NCI-H510A treated with DMSO at 0.1 percent for 48 hours (cell line): ENCODE measurements around the gene OSTF1.

ENCODE experiments used
- DNase-seq: peaks from one replicate; lab custom pipeline; 2025; lab: John Stamatoyannopoulos, UW

The OSTF1 gene, protein sequence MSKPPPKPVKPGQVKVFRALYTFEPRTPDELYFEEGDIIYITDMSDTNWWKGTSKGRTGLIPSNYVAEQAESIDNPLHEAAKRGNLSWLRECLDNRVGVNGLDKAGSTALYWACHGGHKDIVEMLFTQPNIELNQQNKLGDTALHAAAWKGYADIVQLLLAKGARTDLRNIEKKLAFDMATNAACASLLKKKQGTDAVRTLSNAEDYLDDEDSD

DNA sequence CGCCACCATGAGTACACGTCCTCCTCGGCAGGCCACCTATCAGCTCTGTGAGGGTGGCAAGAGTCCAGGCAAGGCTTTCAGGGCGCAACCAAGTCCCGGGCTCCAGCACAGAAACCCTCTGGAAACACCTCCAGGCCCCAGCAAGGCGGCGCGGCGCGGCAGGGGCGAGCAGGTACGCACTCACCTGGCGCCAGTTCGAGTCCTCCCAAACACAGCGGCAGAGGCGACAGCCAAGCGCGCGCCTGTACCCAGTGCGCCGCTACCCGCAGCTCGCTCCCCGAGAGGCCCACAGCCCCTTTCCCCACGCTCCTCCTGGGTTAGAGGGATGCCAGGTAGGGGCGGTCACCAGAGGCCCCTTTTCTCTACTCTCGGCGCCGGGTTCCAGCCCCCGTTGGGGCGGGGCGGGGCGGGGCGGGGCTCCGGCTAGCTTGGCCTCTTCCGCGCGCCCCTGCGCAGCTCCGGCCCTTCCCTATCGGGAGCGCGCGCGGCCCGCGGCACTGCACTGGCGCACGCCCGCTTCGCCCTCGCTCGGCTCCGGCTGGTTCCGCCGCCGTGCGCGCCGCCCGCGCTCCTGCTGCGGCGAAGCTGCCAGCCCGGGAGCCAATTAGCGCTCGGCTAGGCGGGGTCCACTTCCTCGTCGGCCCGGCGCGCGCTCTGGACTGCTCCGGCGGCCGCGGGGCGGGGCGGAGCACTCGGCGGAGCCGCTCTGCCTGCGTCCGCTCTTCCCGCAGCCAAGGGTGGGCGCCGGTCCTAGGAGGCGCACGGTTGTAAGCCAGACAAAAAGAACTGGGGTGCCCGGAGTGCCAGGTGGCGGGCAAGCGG, at the start of gene OSTF1, which contains the start of gene NMRK1:
TSS of gene OSTF1 (plus strand) at position 691 of the 822 bp plus-strand sequence. CDS start 179 bp downstream, outside the sequence.
TSS of gene NMRK1 (minus strand) at position 332 of the 822 bp plus-strand sequence. CDS start 5,040 bp downstream, outside the sequence.
- peak; percentile 96 for DNase-seq

DNA sequence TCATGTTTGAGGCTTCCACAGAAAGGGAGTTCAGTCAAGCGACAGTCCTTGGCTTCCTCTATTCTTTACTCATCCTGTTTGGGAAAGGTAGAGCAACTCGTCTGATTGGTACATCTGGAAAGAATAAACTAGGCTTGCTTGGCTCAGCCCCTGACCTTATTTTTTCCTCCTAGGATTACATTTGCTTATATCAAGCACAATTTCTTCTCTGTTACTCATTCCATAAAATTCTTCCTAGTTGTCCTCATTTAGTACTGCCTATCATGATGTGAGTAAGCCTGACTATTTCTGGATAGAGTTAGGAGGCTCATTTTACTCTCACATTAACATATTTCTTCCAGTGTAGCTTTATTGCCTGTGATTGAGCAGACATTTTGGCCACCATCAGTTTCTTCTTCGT, 49.3 kb upstream of the OSTF1 start:
- no peak for DNase-seq

DNA sequence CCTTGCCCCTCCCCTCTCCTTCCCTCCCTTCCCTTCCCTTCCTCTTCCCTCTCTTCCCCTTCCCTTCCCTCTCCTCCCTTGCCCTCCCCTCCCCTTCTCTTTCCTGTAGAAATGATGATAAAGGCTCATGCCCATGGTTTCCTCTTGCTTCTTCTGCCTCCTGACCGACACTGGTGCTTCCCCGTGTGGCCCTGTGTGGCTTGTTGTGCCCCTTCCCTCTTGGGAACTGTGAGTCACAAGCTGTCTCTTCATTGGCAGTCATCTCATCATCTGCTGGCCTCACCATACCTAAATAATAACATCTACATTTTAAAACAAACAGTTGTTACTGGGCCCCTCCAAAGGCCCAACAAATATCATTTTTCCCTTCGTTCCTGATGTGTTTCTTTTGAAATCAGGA, 48.5 kb upstream of the OSTF1 start:
- no peak for DNase-seq

DNA sequence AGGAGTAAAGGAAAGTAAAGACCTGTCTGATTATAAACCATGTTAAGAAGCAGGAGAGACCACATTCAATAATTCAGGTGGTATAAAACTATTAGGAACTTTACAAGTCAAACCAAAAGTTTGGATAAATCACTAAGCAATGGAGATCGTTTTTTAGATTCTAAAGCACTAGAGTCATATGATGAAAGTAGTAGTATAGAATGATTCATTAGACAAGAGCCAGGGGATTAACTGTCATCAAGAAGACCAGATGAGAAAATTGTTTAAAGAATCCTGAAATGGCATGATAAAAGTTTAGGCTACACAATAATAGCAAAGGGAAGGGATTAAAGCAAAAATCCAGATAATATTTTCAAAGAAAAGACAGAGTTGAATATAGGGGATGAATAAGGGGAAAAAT, 47.3 kb upstream of the OSTF1 start:
- no peak for DNase-seq

DNA sequence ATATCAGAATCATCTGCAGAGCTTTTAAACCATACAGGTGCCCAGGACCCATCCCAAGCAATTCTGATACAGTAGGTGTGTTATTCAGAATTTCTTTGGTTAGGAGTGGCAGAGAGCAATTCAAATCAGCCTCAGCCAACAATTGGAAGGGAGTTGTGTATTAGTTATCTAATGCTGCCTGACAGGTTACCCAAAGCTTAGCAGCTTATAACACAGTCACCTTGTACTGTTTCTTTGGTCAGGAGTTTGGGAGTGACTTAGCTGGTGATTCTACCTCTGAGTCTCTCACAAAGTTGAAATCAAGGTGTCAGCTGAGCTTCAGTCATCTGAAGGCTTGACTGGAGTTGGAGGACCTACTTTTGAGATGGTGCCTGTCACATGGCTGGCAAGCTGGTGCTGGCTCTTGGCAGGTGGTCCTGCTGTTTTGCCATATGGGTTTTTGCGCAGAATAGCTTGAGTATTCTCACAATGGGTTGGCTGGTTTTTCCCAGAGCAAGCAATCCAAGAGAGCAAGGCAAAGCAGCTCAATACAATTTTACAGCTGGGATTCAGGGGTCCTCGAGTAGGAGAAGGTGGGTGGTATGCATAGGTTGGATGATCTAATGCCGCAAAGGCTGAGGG, 41.5 kb upstream of the OSTF1 start:
- no peak for DNase-seq

DNA sequence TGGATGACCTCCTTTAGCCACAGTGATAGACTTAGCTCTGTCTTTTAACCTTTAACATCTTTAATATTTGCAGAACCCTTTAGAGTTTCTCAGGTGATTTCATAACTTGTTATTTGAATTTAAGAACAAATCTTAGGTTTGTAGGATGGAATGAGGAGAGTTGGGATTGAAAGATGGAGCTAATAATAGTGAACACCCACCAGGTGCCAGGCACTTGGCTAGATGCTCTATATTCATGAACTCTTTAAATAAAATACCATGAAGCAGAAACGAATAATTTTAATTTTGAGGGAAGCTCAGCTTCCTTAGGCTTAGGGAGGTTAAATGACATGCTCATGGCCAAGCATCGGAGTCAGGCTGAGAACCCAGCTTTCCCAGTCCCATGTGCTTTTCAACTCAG, 40.8 kb upstream of the OSTF1 start:
- DNase-seq: no peak

DNA sequence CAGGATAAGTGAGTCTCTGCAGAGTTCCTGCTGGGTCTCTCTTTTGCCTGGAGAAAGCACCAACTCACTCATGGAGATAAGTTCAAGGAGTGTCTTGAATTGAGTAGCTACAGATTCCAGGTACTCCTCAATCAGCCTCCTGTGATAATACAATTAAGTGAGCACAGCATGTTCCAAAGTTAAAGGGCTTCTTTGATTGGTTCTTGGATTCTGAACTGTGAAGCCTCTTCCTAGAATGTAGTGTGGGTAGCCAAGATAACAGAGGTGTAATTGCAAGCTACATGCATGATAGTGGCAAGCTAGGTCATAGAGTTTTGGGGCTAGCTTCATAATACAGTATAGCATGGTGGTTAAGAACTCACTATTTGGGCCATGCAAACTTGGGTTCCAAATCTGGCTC, 37.0 kb upstream of the OSTF1 start:
- DNase-seq: no peak

DNA sequence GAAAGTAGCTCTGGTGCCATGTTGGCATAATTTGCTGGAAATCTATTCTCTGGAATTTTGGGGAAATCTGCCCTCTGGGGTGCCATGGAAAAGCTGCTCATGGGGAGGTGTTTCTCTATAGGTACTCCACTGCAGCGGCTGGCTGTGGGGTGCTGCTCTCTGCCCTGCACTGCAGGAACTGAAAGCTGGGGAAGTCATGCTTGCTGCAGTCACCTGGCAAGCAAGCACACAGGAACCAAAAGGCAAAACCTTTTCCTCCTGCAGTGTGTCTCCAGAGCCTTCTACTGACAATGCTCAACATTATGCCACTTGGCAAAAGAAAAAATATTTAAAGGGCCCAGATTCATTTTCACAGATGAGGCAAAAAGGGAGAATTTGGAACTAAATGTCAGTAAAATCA, 34.4 kb upstream of the OSTF1 start:
- DNase-seq: no peak

DNA sequence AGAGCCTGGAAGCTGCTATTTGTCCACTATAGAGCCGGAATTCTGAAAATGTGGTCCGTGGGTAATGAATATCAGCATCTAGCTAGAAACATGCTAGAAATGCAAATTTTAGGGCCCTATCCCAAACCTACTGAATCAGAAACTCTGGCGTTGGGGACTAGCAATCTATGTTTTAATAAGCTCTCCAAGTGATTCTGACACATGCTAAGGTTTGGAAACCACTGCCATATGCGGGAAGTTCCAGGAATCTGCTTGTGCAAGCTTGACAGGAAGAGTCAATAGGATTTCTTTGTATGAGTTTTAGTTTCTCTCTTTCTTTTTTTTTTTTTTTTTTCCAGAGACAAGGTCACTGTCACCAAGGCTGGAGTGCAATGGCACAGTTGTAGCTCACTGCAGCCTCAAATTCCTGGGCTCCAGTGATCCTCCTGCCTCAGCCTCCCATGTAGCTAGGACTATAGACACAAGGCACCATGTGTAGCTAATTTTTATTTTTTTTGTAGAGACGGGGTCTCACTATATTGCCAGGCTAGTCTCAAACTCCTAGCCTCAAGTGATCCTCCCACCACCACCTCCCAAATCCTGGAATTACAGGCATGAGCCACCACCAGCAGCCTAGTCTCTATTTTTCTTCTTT, 33.8 kb upstream of the OSTF1 start:
- DNase-seq: no peak

DNA sequence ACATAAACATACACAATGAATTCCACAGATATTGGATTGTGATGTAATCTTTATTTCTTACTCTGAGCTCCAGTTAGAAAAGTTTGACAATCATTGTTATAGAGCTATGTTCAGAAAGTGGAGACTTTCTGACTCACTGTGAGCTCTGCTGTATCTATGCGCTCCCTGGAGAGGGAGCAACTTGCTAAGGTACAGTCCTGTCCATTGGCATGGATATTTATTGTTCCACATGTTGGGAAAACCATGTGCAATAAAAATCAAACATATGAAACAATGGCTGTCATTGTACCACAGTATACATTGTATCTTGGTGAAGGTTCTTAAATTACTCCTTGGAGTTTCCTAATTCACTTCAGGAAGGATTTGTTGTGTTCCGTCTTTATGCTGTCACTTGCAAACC, 27.1 kb upstream of the OSTF1 start:
- DNase-seq: no peak

DNA sequence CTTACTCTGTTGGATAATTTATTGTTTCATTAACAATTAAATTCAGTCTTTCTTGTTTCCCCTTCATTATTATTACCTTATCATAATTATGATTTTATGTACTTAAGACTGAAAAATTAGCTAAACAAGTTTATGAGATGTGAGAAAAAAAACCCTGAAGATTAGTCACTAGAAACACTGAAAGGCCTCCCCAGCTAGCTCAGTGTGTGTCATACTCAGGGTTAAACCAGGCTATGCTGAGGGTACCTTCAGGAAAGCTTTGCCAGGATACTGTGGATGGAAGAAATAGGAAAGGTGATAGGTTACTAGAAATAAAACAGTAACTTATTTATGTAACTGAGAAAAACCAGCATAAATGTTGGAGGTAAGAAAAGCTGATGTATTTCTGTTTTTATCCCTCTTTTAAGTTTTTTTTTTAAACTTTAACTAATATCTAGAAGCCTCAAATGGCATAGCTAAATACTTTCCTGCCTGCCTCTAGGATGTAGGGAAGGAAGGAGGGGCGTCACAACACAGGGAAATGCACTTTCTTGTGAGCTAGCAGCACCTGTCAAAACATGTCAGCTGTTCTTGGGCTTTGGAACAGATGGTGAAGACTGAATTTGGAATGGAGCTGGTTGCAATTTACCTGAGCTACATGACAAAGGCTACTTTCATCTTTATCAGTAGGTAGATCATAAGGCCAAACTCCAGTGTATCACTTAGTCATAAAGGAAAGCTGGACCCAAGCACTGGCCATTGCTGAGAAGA, 24.6 kb upstream of the OSTF1 start:
- no peak for DNase-seq

DNA sequence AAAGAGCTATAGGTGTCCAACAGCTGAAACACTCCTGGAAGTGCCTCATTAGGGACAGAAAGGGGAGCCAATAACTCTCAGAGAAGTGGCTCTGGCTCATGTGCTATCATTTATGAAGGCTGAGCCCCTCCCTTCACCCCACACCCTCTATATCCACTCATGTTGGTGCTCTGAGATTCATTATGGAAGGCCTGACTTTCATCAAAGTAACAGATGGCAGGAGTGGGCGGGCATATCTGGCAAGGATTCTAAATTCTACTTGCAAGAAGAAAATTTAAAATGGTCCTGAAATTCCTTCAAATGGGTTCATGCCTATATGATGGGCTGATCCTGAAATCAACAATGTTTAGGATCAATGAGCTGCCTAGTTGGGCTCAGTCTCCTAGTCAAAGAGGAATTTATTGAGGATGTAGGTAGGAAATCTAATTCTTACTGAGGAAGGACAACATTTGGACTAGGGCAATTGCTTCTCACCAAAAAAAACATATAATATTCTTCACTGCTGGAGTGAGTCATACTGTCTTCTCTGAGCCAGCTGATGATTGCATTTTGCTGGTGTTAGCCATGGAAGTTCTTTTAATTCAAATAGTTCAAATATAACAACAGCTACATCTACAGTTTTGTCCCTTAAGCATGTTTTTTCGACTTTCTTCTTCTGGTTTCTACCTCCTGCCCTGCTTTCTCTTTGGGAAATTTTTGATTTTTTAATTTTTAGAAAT, 23.8 kb upstream of the OSTF1 start:
- DNase-seq: no peak

DNA sequence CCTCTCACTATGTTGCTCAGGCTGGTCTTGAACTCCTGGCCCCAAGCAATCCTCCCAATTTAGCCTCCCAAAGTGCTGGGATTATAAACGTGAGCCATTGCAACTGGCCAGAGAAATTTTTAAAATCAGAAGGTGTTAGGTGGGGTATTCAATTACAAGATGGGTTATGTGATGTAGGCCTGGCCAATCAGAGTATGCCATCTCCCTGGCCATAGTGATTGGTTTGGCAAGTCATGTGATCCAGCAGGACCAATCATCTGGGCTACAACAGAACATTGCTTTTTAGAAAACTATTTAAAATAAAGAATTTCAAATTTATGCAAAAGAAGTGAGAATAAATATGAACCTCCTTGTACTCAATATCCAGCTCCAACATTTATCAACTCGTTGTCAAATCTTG, 22.8 kb upstream of the OSTF1 start:
- DNase-seq: no peak

DNA sequence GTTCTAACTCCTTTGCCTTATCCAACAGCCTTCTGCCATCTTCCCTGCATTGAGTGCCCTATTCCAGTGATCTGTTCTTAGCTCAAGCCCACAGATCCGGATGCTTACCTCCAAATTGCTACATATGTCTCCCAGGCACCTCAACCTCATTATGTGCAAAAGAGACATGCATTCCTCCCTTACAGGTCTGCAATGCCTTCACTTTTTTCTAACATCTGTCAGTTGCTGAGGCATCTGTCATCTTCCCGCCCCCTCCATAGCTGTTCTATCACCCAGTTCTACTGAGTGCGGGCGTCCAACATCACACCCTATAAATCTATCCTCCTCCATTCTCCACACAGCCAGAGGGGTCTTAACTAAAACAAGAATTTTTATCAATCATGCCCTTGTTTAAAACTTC, 20.4 kb upstream of the OSTF1 start:
- DNase-seq: no peak

DNA sequence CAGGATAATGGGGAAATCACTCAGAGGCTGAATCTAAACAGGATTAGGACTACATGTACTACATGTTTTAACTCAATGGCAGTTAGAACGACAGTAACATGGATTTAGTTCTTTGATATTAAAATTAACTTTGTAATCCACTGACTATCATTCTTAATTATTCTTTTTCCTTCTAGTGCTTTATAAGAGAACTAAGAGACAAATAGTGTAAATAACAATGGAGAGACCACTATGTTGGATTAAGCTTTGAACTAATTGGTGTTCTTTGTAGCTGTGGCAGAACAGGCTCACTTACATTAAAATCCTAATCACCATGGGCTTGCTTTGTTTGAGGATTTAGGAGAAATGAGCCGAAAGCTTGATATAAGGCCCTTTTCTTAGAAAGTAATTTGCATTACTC, 19.1 kb upstream of the OSTF1 start:
- DNase-seq: no peak

DNA sequence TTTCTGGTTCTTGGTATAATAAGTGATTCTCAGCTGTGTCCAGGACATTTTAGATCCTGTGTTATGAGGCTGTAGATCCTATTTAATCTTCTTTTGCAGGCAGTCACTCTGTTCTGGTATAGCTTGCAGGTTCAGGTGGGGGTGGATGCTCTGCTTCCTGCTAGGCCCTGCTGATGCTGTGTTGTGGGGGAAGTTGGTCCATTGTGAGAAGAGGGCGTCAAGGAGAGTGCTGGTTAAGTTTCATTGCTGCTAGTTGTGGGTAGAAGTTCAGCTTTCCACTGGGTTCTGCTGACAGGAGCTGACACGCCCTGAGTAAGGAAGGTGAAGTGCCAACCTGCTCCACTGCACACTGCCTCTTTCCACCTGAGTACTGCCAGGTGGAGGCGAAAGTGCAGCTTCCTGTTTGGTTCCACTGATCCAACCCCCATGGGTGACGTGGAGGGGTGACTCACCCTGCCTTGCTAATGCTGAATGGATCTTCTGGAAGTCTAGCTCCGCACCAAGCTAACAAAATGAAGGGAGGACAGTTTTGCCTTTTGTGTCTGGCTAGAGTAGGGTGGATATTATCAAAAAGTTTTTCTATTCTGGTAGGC, 16.7 kb upstream of the OSTF1 start:
- peak; percentile 73 for DNase-seq

DNA sequence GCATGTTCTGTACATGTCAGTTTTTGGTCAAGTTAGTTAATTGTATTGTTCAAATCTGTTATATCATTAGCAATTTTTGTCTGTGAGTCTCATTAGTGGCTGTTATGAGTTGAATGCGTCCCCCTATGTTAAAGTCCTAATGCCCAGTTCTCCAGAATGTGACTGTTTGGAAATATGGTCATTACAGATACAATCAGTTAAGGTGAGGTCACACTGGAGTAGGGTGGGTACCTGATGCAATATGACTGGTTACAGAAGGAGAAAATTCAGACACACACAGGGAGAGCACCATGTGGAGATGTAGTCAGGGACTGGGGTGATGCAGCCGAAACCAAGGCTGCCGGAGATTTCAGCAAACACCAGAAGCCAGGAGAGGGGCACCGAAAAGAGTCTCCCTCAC, 15.4 kb upstream of the OSTF1 start:
- no peak for DNase-seq

DNA sequence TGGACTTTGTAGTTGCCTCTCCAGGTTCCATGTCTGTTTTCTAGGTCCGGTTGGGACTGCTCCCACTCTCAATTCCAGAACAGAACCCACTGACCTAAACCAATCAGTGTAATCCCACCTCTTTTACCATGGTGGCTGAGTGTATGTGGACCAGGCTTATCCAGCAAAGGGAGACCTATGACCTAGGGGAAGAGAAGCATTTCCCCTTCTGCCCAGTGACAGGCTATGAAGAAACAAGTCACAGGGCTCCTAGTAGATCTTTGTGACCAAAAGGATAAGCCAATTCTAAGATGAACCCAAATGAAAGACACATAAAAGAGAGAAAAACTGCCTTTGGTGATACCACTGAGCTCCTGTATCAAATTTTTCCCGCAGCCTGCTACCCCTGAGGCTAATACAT, 6.7 kb upstream of the OSTF1 start:
- DNase-seq: no peak

DNA sequence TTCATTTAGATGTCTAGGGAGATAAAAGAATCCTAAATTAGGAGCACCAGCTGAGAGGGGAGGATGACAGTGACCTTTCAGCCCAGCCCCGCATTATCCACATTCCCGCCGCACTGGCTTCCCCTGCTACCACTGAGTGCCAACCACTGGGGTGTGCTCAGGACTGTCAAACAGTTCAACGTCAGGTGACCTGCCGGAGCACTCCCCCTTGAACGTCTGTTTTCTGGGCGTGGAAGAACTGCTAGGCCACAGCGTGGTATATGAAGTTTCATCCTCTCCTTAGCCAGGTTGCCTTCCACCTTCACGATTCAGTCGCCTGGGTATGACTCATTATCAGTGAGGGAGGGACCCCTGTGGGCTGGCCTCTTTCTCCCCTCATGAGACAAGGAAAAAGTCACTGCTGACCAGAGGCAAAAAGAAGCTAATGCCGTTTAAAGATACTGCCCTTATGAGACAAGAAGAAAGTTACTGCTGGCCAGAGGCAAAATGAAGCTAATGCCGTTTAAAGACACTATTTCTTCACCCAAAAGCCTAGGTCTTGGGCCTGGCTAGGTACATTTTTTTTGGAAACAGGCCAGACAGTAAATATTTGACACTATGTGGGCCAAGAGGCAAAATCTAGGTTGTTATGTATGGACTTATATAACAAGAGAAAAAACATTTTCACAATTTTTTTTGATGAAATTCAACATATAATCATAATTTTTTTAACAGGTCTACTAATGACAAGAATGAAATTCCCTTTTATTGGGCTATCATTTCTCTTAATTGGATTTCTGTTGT, 4.9 kb upstream of the OSTF1 start:
- DNase-seq: no peak

DNA sequence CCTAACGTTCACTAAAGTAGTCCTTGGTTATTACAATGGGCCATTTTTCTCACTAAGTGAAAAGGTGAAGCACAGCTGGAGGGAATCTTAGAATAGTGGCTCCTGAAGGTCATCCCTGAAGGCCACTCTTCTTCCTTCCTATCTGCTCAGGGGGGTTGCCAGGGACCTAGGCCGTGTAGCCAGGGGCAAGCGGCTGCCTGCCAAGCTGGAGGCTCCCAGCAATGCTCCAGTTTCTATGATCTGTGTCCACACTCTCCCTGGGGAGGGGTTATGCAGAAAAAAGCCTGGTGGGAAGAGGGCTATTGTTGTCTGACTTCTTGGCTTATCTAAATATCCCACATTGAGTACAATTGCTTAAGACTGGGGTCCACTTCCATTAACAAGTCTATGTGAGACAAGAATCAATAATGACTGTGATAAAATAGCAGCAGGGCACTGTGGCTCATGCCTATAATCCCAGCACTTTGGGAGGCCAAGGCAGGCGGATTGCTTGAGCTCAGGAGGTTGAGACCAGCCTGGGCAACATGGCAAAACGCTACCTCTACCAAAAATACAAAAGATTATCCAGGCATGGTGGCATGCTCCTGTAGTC, 4.1 kb upstream of the OSTF1 start:
- DNase-seq: no peak
